ENCODE data around the gene PPM1F. TPM values are rescaled to one million over a fixed set of nuclear protein-coding genes. Genes with fewer than 3 reads are reported as not detected.
"Not testable (repeated sequence)": the region's sequence is repeated elsewhere in the genome, so short reads cannot be mapped to it uniquely, and the experiment has no call there.

Gene PPM1F
- polyA plus RNA-seq, 1 donor from 2014 or later = 28.3 TPM

DNA sequence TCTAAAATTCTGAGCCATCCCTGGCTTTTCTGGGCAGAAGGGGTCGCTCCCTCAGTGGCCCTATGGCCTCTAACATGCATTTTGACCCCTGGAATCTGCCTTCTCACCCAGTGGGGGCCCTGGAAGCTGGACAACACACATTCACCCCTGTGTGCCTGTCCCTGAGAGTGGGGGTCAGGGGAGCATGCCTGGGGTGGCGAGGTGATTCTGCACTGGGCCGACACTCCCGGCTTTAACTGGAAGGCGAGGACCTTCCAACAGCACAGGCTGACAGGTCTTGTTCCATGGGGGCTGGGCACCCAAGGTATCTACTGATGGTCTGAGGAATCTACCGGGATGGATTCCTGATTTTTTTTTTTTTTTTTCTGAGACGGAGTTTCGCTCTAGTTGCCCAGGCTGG lies 10.7 kb downstream of the PPM1F start:
- Histone ChIP-seq H3K4me2 (ENCODE audit: low read length) (no peak overlapping the region), H3K27me3 (ENCODE audit: insufficient read depth, low read depth, low read length) (no peaks in the 10 kb centered on the region), H3K9ac (ENCODE audit: low read length) (no peak overlapping the region), H3K9me2 (ENCODE audit: insufficient read depth, low read length) (no peaks in the 10 kb centered on the region), H3K4me3 (ENCODE audit: low read length) (no peak overlapping the region), H4K20me1 (ENCODE audit: insufficient read depth) (no peaks in the 10 kb centered on the region), H3F3A (ENCODE audit: insufficient read depth, low read length, poor library complexity, severe bottlenecking) (no peaks in the 10 kb centered on the region), H2AFZ (ENCODE audit: low read depth, low read length) (no peak overlapping the region), H3K79me2 (replicated peaks; ENCODE audit: insufficient read depth, low read length) (no peaks in the 10 kb centered on the region), H3K9me3 (ENCODE audit: low read length) (no peaks in the 10 kb centered on the region), H3K27ac (ENCODE audit: low read length) (no peak overlapping the region), H3K36me3 (ENCODE audit: insufficient read depth, low read length) (no peaks in the 10 kb centered on the region)
- TF ChIP-seq POLR2AphosphoS5 (IDR thresholded peaks at IDR 0.05) (no peak), RAD21 (conservative IDR thresholded peaks at IDR 0.05) (no peak), TAF1 (IDR thresholded peaks at IDR 0.05; ENCODE audit: low read depth) (no peak), MXI1 (conservative IDR thresholded peaks at IDR 0.05; ENCODE audit: poor library complexity, severe bottlenecking) (no peak), EP300 (conservative IDR thresholded peaks at IDR 0.05; ENCODE audit: poor library complexity, severe bottlenecking) (no peak)
- TF ChIP-seq, protein P1, sequence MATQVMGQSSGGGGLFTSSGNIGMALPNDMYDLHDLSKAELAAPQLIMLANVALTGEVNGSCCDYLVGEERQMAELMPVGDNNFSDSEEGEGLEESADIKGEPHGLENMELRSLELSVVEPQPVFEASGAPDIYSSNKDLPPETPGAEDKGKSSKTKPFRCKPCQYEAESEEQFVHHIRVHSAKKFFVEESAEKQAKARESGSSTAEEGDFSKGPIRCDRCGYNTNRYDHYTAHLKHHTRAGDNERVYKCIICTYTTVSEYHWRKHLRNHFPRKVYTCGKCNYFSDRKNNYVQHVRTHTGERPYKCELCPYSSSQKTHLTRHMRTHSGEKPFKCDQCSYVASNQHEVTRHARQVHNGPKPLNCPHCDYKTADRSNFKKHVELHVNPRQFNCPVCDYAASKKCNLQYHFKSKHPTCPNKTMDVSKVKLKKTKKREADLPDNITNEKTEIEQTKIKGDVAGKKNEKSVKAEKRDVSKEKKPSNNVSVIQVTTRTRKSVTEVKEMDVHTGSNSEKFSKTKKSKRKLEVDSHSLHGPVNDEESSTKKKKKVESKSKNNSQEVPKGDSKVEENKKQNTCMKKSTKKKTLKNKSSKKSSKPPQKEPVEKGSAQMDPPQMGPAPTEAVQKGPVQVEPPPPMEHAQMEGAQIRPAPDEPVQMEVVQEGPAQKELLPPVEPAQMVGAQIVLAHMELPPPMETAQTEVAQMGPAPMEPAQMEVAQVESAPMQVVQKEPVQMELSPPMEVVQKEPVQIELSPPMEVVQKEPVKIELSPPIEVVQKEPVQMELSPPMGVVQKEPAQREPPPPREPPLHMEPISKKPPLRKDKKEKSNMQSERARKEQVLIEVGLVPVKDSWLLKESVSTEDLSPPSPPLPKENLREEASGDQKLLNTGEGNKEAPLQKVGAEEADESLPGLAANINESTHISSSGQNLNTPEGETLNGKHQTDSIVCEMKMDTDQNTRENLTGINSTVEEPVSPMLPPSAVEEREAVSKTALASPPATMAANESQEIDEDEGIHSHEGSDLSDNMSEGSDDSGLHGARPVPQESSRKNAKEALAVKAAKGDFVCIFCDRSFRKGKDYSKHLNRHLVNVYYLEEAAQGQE (IDR thresholded peaks at IDR 0.05; ENCODE audit: borderline replicate concordance) = no peak

DNA sequence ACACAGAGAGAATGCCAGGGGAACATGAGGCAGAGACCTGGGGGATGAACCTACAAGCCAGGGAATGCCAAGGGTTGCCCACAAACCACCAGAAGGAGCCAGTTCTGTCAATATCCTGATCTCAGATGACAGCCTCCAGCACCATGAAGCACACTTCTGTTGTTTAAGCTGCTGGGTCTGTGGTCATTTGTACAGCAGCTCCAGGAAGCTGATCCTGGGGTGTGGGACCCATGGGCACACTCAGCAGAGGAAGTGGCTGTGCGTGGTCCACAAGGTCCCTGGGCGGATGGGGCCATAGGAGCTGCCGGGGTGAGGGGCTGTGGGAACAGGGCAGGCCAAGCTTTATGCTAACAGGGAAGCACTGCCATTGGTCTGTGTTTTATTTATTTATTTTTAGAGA lies 12.1 kb downstream of the PPM1F start:
- Histone ChIP-seq H3K27ac (ENCODE audit: low read length) (no peak overlapping the region), H3K9ac (ENCODE audit: low read length) (no peak overlapping the region), H3K27me3 (ENCODE audit: insufficient read depth, low read depth, low read length) (no peaks in the 10 kb centered on the region), H3K9me2 (ENCODE audit: insufficient read depth, low read length) (no peaks in the 10 kb centered on the region), H3K36me3 (ENCODE audit: insufficient read depth, low read length) (no peaks in the 10 kb centered on the region), H2AFZ (ENCODE audit: low read depth, low read length) (no peak overlapping the region), H3K4me3 (ENCODE audit: low read length) (no peak overlapping the region), H3F3A (ENCODE audit: insufficient read depth, low read length, poor library complexity, severe bottlenecking) (no peaks in the 10 kb centered on the region), H3K4me2 (ENCODE audit: low read length) (no peak overlapping the region), H3K9me3 (ENCODE audit: low read length) (no peaks in the 10 kb centered on the region), H4K20me1 (ENCODE audit: insufficient read depth) (no peaks in the 10 kb centered on the region), H3K79me2 (replicated peaks; ENCODE audit: insufficient read depth, low read length) (no peaks in the 10 kb centered on the region)
- TF ChIP-seq TAF1 (IDR thresholded peaks at IDR 0.05; ENCODE audit: low read depth) (no peak), POLR2AphosphoS5 (IDR thresholded peaks at IDR 0.05) (no peak), RAD21 (conservative IDR thresholded peaks at IDR 0.05) (no peak), SMC3 (conservative IDR thresholded peaks at IDR 0.05; ENCODE audit: poor library complexity) (no peak), EZH2 (IDR thresholded peaks at IDR 0.05; ENCODE audit: borderline replicate concordance, insufficient read depth, low read length, poor library complexity, severe bottlenecking) (no peak), EP300 (conservative IDR thresholded peaks at IDR 0.05; ENCODE audit: poor library complexity, severe bottlenecking) (no peak), MXI1 (conservative IDR thresholded peaks at IDR 0.05; ENCODE audit: poor library complexity, severe bottlenecking) (no peak)
- TF ChIP-seq, protein P2, sequence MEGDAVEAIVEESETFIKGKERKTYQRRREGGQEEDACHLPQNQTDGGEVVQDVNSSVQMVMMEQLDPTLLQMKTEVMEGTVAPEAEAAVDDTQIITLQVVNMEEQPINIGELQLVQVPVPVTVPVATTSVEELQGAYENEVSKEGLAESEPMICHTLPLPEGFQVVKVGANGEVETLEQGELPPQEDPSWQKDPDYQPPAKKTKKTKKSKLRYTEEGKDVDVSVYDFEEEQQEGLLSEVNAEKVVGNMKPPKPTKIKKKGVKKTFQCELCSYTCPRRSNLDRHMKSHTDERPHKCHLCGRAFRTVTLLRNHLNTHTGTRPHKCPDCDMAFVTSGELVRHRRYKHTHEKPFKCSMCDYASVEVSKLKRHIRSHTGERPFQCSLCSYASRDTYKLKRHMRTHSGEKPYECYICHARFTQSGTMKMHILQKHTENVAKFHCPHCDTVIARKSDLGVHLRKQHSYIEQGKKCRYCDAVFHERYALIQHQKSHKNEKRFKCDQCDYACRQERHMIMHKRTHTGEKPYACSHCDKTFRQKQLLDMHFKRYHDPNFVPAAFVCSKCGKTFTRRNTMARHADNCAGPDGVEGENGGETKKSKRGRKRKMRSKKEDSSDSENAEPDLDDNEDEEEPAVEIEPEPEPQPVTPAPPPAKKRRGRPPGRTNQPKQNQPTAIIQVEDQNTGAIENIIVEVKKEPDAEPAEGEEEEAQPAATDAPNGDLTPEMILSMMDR (IDR thresholded peaks at IDR 0.05; ENCODE audit: poor library complexity, severe bottlenecking) = no peak

DNA sequence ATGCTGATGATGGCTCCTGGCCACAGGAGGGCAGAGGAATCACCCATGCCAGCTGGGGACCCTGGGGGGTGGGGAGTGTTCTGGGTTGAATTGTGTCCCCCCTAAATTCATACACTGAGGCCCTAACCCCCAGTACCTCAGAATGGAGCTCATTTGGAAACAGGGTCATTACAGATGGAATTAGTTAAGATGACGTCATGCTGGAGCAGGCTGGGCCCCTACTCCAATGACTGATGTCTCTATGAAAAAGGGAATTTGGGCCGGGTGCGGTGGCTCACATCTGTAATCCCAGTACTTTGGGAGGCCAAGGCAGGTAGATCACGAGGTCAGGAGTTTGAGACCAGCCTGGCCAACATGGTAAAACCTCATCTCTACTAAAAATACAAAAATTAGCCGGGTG lies 12.7 kb downstream of the PPM1F start:
- not testable (repeated sequence) for H3K4me2 ChIP-seq (ENCODE audit: low read length); H3K9ac ChIP-seq (ENCODE audit: low read length); H3K27ac ChIP-seq (ENCODE audit: low read length); H4K20me1 ChIP-seq (ENCODE audit: insufficient read depth); H2AFZ ChIP-seq (ENCODE audit: low read depth, low read length); H3K9me2 ChIP-seq (ENCODE audit: insufficient read depth, low read length); H3K4me3 ChIP-seq (ENCODE audit: low read length); H3K36me3 ChIP-seq (ENCODE audit: insufficient read depth, low read length); H3K79me2 ChIP-seq (replicated peaks; ENCODE audit: insufficient read depth, low read length); H3F3A ChIP-seq (ENCODE audit: insufficient read depth, low read length, poor library complexity, severe bottlenecking); H3K9me3 ChIP-seq (ENCODE audit: low read length); H3K27me3 ChIP-seq (ENCODE audit: insufficient read depth, low read depth, low read length)

All from neural cell (in vitro differentiated cells).